HG02970 (cell line): Measurements from ENCODE around the gene RSPH6A.
"Not testable (repeated sequence)": the region's sequence is repeated elsewhere in the genome, so short reads cannot be mapped to it uniquely, and the experiment has no call there.

Experiments
- ATAC-seq: cut with Tn5 transposase; IDR thresholded peaks from one replicate; pipeline ENCODE4 v1.9.1; 2021; ENCODE audit warnings: mild to moderate bottlenecking, moderate library complexity, moderate number of reproducible peaks; ENCODE audit not compliant: unreplicated experiment, low FRiP score

The RSPH6A gene

GRCh38 chr19:45804959-45805230 lies 10.2 kb downstream of the RSPH6A start:
- ATAC-seq = no peak

GRCh38 chr19:45804140-45804958 lies 10.8 kb downstream of the RSPH6A start:
- ATAC-seq = no peak

GRCh38 chr19:45801603-45802175 lies 13.4 kb downstream of the RSPH6A start:
- ATAC-seq = no peak

GRCh38 chr19:45800070-45800553 lies 15.0 kb downstream of the RSPH6A start:
- ATAC-seq = no peak

- not testable (repeated sequence) for ATAC-seq
Observed at GRCh38 chr19:45799541-45799940, 15.6 kb downstream of the RSPH6A start.

- ATAC-seq = no peak
Observed at GRCh38 chr19:45798995-45799517, 16.1 kb downstream of the RSPH6A start.

GRCh38 chr19:45794627-45795026 lies 20.5 kb downstream of the RSPH6A start:
- no peak for ATAC-seq

- no peak for ATAC-seq
Observed at GRCh38 chr19:45793876-45794275, 21.2 kb downstream of the RSPH6A start.

- no peak for ATAC-seq
Observed at GRCh38 chr19:45793178-45793564, 21.9 kb downstream of the RSPH6A start.

GRCh38 chr19:45792470-45793177 lies 22.5 kb downstream of the RSPH6A start, which contains the start of gene DMWD:
DMWD (minus strand) TSS chr19:45792845; CDS start chr19:45792756, 89 bp downstream.
- peak; percentile 93 for ATAC-seq

GRCh38 chr19:45791744-45792469 lies 23.2 kb downstream of the RSPH6A start:
- no peak for ATAC-seq

GRCh38 chr19:45790942-45791341 lies 24.2 kb downstream of the RSPH6A start:
- ATAC-seq = no peak

GRCh38 chr19:45789035-45789786 lies 25.9 kb downstream of the RSPH6A start:
- ATAC-seq = no peak

- no peak for ATAC-seq
Observed at GRCh38 chr19:45786533-45786894, 28.6 kb downstream of the RSPH6A start.

- ATAC-seq = no peak
Observed at GRCh38 chr19:45785781-45786532, 29.2 kb downstream of the RSPH6A start.

- no peak for ATAC-seq
Observed at GRCh38 chr19:45785097-45785496, 30.0 kb downstream of the RSPH6A start.

GRCh38 chr19:45784096-45784495 lies 31.0 kb downstream of the RSPH6A start:
- ATAC-seq = no peak

GRCh38 chr19:45782820-45783785 lies 32.0 kb downstream of the RSPH6A start:
- ATAC-seq = no peak
